RWPE1 (cell line): ENCODE results near the gene PARD6G.

Experiments used
- CTCF ChIA-PET: fragments of 350-600 bp; sonication (Branson Sonifier 250); formaldehyde crosslinking; extraction: SDS; loops from one replicate; lab custom pipeline; 2021; lab: Yijun Ruan, JAX
- POLR2A ChIA-PET: fragments of 400-600 bp; formaldehyde crosslinking; extraction: SDS; loops from one replicate; lab custom pipeline; 2020; ENCODE audit warnings: antibody characterized with exemption; ENCODE audit not compliant: low non-redundant PET; lab: Yijun Ruan, JAX
- DNase-seq: peaks from one replicate; pipeline ENCODE4 v3.0.0; 2012; ENCODE audit warnings: low spot score
- H3K27ac ChIP-seq: fragments of 450-650 bp; 2 replicates; pipeline ENCODE4 v1.5.1; 2017
- TF ChIP-seq, protein P1 (sequence below): fragments of 450-650 bp; conservative IDR thresholded peaks from 2 replicates; pipeline ENCODE4 v1.5.1; 2017; ENCODE audit warnings: low read depth, mild to moderate bottlenecking

Gene PARD6G

DNA sequence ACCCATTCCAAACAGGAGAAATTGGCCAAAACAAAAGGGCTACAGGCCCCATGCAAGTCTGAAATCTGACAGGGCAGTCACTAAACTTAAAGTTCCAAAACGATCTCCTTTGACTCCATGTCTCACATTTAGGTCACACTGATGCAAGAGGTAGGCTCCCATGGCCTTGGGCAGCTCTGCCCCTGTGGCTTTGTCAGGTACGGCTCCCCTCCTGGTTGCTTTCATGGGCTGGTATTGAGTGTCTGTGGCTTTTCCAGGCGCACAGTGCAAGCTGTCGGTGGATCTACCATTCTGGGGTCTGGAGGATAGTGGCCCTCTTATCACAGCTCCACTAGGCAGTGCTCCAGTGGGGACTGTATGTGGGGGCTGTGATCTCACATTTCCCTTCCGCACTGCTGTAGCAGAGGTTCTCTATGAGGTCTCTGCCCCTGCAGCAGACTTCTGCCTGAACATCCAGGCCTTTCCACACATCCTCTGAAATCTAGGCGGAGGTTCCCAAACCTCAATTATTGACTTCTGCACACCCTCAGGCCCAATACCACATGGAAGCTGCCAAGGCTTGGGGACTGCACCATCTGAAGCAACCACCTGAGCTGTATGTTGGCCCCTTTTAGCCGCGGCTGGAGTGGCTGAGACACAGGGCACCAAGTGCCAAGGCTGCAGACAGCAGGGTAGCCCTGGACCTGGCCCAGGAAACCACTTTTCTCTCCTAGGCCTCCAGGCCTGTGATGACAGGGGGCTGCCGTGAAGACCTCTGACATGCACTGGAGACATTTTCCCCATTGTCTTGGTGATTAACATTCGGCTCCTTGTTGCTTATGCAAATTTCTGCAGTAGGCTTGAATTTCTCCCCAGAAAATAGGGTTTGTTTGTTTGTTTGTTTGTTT lies 28.7 kb downstream of the PARD6G start:
- no peak for DNase-seq
- CTCF ChIA-PET = no interaction called here
- TF ChIP-seq, protein P1, sequence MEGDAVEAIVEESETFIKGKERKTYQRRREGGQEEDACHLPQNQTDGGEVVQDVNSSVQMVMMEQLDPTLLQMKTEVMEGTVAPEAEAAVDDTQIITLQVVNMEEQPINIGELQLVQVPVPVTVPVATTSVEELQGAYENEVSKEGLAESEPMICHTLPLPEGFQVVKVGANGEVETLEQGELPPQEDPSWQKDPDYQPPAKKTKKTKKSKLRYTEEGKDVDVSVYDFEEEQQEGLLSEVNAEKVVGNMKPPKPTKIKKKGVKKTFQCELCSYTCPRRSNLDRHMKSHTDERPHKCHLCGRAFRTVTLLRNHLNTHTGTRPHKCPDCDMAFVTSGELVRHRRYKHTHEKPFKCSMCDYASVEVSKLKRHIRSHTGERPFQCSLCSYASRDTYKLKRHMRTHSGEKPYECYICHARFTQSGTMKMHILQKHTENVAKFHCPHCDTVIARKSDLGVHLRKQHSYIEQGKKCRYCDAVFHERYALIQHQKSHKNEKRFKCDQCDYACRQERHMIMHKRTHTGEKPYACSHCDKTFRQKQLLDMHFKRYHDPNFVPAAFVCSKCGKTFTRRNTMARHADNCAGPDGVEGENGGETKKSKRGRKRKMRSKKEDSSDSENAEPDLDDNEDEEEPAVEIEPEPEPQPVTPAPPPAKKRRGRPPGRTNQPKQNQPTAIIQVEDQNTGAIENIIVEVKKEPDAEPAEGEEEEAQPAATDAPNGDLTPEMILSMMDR = no peak
- POLR2A ChIA-PET = no interaction called here
- no peak overlapping the region for H3K27ac ChIP-seq

DNA sequence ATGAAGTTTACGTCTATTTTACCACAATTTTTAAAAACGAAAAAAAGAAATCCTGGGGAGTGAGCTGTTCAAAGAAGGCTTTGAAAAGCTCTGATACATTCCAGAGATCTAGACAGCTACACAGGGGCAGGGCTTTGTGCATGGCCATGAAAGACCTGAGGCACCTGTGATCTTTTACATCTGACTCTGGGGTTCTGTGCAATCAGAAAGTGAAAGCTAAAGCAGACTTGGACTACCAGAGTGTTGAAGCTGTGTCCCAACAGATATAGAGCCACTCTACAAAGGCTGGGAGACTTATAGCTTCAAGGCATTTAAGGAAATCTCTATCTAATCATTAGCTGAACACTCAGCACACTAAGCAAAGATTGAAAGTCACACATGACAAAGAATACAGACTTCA lies 34.1 kb downstream of the PARD6G start:
- POLR2A ChIA-PET = no interaction called here
- CTCF ChIA-PET = no interaction called here
- H3K27ac ChIP-seq = no peak overlapping the region
- TF ChIP-seq, protein P1 = no peak
- DNase-seq = no peak

DNA sequence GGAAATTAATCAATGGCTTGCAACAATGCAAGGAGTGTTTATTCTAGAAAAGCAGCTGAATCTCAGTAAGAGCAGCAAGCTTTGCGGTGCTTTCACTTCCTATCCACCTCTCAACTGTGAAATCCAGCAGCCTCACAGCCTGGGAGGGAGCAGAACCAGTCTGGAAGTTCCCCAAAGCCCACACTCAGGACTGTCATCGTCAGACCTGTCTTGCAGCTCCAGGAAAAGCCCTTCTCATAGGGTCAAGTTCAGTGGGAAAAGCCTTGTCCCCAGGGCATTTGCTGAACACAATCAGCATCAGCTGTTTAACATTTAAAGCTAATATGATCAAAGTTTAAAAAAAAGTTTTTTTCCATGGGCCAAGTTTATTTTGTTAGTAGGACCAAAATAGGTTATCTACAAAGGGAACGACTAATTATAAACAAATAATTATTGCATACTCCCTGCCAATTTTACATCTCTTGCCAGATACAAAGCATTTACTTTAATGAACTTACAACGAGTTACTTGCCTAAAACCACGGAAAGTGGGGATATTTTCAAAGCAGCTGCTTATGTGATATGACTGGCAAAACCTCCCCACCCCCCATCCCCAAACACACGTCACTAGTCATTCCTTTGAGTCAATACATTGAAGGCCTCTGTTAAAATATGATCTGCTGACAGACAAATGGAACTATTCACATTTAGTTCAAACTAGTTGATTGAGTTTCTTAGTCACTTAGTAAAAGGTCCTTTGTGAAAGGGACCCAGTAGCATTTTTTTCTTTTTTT lies 36.8 kb downstream of the PARD6G start:
- H3K27ac ChIP-seq = no peak overlapping the region
- POLR2A ChIA-PET = no interaction called here
- TF ChIP-seq, protein P1 = no peak
- DNase-seq = no peak
- CTCF ChIA-PET = no interaction called here

DNA sequence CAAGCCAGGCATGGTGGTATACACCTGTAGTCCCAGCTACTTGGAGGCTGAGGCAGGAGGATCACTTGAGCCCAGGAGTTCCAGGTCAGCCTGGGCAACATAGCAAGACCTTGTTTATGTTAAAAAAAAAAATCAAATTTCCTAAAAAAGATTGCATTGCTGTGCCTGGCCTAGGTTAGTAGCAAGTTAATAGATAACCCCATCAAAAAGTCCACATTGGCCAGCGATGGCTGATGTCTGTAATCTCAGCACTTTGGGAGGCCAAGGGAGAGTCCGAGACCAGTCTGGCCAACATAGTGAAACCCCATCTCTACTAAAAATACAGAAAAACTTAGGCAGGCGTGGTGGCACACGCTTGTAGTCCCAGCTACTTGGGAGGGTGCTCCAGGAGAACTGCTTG lies 38.7 kb downstream of the PARD6G start:
- CTCF ChIA-PET = no interaction called here
- TF ChIP-seq, protein P1 = no peak
- POLR2A ChIA-PET = no interaction called here

DNA sequence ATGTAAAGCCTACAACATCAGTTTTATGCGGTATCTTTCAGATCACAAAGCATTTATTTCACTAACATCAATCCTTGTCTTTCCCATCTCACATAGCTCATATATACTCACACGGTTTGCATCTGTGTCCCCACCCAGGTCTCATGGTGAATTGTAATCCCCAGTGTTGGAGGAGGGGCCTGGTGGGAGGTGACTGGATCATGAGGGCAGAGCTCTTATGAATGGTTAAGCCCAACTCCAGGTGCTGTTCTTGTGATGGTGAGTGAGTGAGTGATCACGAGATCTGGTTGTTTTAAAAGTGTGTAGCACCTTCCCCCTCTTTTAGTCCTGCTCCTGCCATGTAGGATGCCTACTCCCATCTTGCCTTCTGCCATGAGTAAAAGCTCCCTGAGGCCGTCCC lies 42.0 kb downstream of the PARD6G start:
- POLR2A ChIA-PET = no interaction called here
- H3K27ac ChIP-seq = no peak overlapping the region
- CTCF ChIA-PET = no interaction called here
- TF ChIP-seq, protein P1 = no peak
- DNase-seq = no peak

More for the DNA sequence above, 38.7 kb downstream of the PARD6G start:
- no peak for DNase-seq
- H3K27ac ChIP-seq = no peak overlapping the region

DNA sequence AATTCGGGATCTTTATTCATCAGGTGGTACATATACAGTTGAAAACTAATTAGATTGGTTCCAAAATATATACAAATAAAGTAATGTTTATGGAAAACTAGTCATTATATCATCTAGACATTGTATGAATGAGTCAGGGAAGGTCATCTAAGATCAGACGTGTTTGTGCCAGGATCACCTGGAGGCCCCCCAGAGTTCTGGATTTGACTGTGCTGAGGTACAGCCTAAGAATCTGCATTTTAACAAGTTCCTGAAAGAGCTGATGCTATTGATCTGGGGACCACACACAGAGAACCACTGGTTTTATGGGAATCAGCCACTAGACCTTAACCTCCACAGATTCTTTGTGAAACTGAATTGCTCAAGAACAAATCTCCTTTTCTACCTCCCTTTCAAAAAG lies 43.2 kb downstream of the PARD6G start:
- ChIA-PET CTCF (interaction anchor here (0.7 kb wide), 1 partner anchor 60 kb away, joined by 4 read pairs; no protein-coding TSS in a partner anchor), POLR2A (no interaction called here)
- TF ChIP-seq, protein P1 = no peak
- no peak overlapping the region for H3K27ac ChIP-seq
- no peak for DNase-seq
